ENCODE measurements around the gene CDC25A.
A peak's percentile ranks its signal among the peaks of the same experiment; 100 is the strongest.

CDC25A gene

GRCh38 chr3:48119505-48120193, 68.6 kb downstream of the CDC25A start:
- peak; percentile 57; the same call in 2 of the 3 replicates for ATAC-seq

GRCh38 chr3:48118928-48119327, 69.3 kb downstream of the CDC25A start:
- ATAC-seq: no peak
- TF ChIP-seq ZC3H10 (CRISPR knock-in tag; IDR thresholded peaks at IDR 0.05): no peak
- TF ChIP-seq, protein P1, sequence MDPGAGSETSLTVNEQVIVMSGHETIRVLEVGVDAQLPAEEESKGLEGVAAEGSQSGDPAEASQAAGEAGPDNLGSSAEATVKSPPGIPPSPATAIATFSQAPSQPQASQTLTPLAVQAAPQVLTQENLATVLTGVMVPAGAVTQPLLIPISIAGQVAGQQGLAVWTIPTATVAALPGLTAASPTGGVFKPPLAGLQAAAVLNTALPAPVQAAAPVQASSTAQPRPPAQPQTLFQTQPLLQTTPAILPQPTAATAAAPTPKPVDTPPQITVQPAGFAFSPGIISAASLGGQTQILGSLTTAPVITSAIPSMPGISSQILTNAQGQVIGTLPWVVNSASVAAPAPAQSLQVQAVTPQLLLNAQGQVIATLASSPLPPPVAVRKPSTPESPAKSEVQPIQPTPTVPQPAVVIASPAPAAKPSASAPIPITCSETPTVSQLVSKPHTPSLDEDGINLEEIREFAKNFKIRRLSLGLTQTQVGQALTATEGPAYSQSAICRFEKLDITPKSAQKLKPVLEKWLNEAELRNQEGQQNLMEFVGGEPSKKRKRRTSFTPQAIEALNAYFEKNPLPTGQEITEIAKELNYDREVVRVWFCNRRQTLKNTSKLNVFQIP (CRISPR knock-in tag; IDR thresholded peaks at IDR 0.05; ENCODE audit: borderline replicate concordance, low read depth): no peak
- no peak for TF ChIP-seq CREB5 (CRISPR knock-in tag; IDR thresholded peaks at IDR 0.05; ENCODE audit: low read depth)
- TF ChIP-seq, protein P2, sequence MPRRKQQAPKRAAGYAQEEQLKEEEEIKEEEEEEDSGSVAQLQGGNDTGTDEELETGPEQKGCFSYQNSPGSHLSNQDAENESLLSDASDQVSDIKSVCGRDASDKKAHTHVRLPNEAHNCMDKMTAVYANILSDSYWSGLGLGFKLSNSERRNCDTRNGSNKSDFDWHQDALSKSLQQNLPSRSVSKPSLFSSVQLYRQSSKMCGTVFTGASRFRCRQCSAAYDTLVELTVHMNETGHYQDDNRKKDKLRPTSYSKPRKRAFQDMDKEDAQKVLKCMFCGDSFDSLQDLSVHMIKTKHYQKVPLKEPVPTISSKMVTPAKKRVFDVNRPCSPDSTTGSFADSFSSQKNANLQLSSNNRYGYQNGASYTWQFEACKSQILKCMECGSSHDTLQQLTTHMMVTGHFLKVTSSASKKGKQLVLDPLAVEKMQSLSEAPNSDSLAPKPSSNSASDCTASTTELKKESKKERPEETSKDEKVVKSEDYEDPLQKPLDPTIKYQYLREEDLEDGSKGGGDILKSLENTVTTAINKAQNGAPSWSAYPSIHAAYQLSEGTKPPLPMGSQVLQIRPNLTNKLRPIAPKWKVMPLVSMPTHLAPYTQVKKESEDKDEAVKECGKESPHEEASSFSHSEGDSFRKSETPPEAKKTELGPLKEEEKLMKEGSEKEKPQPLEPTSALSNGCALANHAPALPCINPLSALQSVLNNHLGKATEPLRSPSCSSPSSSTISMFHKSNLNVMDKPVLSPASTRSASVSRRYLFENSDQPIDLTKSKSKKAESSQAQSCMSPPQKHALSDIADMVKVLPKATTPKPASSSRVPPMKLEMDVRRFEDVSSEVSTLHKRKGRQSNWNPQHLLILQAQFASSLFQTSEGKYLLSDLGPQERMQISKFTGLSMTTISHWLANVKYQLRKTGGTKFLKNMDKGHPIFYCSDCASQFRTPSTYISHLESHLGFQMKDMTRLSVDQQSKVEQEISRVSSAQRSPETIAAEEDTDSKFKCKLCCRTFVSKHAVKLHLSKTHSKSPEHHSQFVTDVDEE (CRISPR knock-in tag; IDR thresholded peaks at IDR 0.05): no peak
- no peak for TF ChIP-seq ZFP30 (CRISPR knock-in tag; IDR thresholded peaks at IDR 0.05)
- no peak for TF ChIP-seq CSDC2 (CRISPR knock-in tag; IDR thresholded peaks at IDR 0.05)
- TF ChIP-seq BACH2 (CRISPR knock-in tag; IDR thresholded peaks at IDR 0.05; ENCODE audit: borderline replicate concordance): no peak
- TF ChIP-seq, protein P3, sequence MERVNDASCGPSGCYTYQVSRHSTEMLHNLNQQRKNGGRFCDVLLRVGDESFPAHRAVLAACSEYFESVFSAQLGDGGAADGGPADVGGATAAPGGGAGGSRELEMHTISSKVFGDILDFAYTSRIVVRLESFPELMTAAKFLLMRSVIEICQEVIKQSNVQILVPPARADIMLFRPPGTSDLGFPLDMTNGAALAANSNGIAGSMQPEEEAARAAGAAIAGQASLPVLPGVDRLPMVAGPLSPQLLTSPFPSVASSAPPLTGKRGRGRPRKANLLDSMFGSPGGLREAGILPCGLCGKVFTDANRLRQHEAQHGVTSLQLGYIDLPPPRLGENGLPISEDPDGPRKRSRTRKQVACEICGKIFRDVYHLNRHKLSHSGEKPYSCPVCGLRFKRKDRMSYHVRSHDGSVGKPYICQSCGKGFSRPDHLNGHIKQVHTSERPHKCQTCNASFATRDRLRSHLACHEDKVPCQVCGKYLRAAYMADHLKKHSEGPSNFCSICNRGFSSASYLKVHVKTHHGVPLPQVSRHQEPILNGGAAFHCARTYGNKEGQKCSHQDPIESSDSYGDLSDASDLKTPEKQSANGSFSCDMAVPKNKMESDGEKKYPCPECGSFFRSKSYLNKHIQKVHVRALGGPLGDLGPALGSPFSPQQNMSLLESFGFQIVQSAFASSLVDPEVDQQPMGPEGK (CRISPR knock-in tag; IDR thresholded peaks at IDR 0.05; ENCODE audit: borderline replicate concordance): no peak
- TF ChIP-seq ZNF70 (CRISPR knock-in tag; IDR thresholded peaks at IDR 0.05): no peak
- TF ChIP-seq RARB (CRISPR knock-in tag; IDR thresholded peaks at IDR 0.05): no peak
- TF ChIP-seq GLIS3 (CRISPR knock-in tag; IDR thresholded peaks at IDR 0.05): no peak

More at GRCh38 chr3:48119505-48120193, 68.6 kb downstream of the CDC25A start:
- TF ChIP-seq OSR1 (CRISPR knock-in tag; IDR thresholded peaks at IDR 0.05) (no peak), ZNF8 (CRISPR knock-in tag; IDR thresholded peaks at IDR 0.05) (no peak), TOX (CRISPR knock-in tag; IDR thresholded peaks at IDR 0.05; ENCODE audit: borderline replicate concordance) (no peak), SNAI2 (CRISPR knock-in tag; IDR thresholded peaks at IDR 0.05) (no peak), ZNF70 (CRISPR knock-in tag; IDR thresholded peaks at IDR 0.05) (no peak), RARB (CRISPR knock-in tag; IDR thresholded peaks at IDR 0.05) (no peak), ZNF565 (CRISPR knock-in tag; conservative IDR thresholded peaks at IDR 0.05; ENCODE audit: low read depth) (no peak), TCF4 (CRISPR knock-in tag; IDR thresholded peaks at IDR 0.05; ENCODE audit: borderline replicate concordance) (no peak), ISL1 (CRISPR knock-in tag; IDR thresholded peaks at IDR 0.05) (no peak), ZC3H10 (CRISPR knock-in tag; IDR thresholded peaks at IDR 0.05) (no peak), ESRRG (CRISPR knock-in tag; IDR thresholded peaks at IDR 0.05) (no peak), CREB5 (CRISPR knock-in tag; IDR thresholded peaks at IDR 0.05; ENCODE audit: low read depth) (no peak), CSDC2 (CRISPR knock-in tag; IDR thresholded peaks at IDR 0.05) (no peak), ZFP30 (CRISPR knock-in tag; IDR thresholded peaks at IDR 0.05) (no peak), ARNTL (CRISPR knock-in tag; IDR thresholded peaks at IDR 0.05; ENCODE audit: borderline replicate concordance, low read depth) (no peak), BACH2 (CRISPR knock-in tag; IDR thresholded peaks at IDR 0.05; ENCODE audit: borderline replicate concordance) (no peak), ZFP3 (CRISPR knock-in tag; IDR thresholded peaks at IDR 0.05) (no peak)
- TF ChIP-seq, protein P2 (CRISPR knock-in tag; IDR thresholded peaks at IDR 0.05): no peak
- TF ChIP-seq, protein P1 (CRISPR knock-in tag; IDR thresholded peaks at IDR 0.05; ENCODE audit: borderline replicate concordance, low read depth): no peak
- TF ChIP-seq, protein P4, sequence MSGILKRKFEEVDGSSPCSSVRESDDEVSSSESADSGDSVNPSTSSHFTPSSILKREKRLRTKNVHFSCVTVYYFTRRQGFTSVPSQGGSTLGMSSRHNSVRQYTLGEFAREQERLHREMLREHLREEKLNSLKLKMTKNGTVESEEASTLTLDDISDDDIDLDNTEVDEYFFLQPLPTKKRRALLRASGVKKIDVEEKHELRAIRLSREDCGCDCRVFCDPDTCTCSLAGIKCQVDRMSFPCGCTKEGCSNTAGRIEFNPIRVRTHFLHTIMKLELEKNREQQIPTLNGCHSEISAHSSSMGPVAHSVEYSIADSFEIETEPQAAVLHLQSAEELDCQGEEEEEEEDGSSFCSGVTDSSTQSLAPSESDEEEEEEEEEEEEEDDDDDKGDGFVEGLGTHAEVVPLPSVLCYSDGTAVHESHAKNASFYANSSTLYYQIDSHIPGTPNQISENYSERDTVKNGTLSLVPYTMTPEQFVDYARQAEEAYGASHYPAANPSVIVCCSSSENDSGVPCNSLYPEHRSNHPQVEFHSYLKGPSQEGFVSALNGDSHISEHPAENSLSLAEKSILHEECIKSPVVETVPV (CRISPR knock-in tag; IDR thresholded peaks at IDR 0.05): no peak

Measured in SK-N-SH treated with all-trans-retinoic acid at 6 μM for 48 hours (cell line).